A673 (cell line): Measurements from ENCODE around the gene ADI1. TPM values are rescaled to one million over a fixed set of nuclear protein-coding genes. Genes with fewer than 3 reads are reported as not detected.

Source experiments
- BruUV-seq: library from RNA; stranded (reverse); fragments of 400-500 nt; replicated peaks from 2 replicates; lab custom pipeline; 2021; lab: Mats Ljungman, UMichigan
- CTCF ChIA-PET: fragments of 300-600 bp; sonication (Branson Sonifier 250); formaldehyde crosslinking; loops from one replicate; lab custom pipeline; 2022; ENCODE audit warnings: antibody characterized with exemption; lab: Charles Lee
- POLR2A ChIA-PET: fragments of 300-600 bp; sonication (Branson Sonifier 250); formaldehyde crosslinking; loops from one replicate; lab custom pipeline; 2022; ENCODE audit warnings: antibody characterized with exemption; ENCODE audit not compliant: low non-redundant PET; lab: Charles Lee
- DNase-seq: peaks from one replicate; pipeline ENCODE4 v3.0.0-alpha.2; 2015; ENCODE audit warnings: low spot score
- H3K27ac ChIP-seq: fragments of 200-600 bp; sonication (generic); 2 replicates; pipeline ENCODE4 v1.5.1; 2016; ENCODE audit warnings: mixed run types, low read depth, mild to moderate bottlenecking, mixed read lengths, antibody characterized with exemption, low read length; ENCODE audit not compliant: poor library complexity, severe bottlenecking
- H3K27me3 ChIP-seq: fragments of 200-600 bp; sonication (generic); replicated peaks from 2 replicates; pipeline ENCODE4 v1.6.1; 2017; ENCODE audit warnings: mixed run types, low read depth, mild to moderate bottlenecking, mixed read lengths, antibody characterized with exemption, low read length; ENCODE audit not compliant: insufficient read depth, poor library complexity
- H3K36me3 ChIP-seq: fragments of 200-600 bp; sonication (generic); 2 replicates; pipeline ENCODE4 v1.6.1; 2016; ENCODE audit warnings: mixed run types, mild to moderate bottlenecking, mixed read lengths, antibody characterized with exemption, low read length; ENCODE audit not compliant: insufficient read depth, poor library complexity, severe bottlenecking
- H3K4me1 ChIP-seq: fragments of 200-600 bp; sonication (generic); 2 replicates; pipeline ENCODE4 v1.6.1; 2017; ENCODE audit warnings: mixed run types, mild to moderate bottlenecking, mixed read lengths, antibody characterized with exemption, low read length; ENCODE audit not compliant: insufficient read depth, poor library complexity, severe bottlenecking
- H3K4me3 ChIP-seq: fragments of 200-600 bp; sonication (generic); 2 replicates; pipeline ENCODE4 v1.5.1; 2016; ENCODE audit warnings: low read depth, mixed run types, mild to moderate bottlenecking, mixed read lengths, low read length; ENCODE audit not compliant: poor library complexity, severe bottlenecking
- H3K9me3 ChIP-seq: fragments of 200-600 bp; sonication (generic); 2 replicates; pipeline ENCODE4 v1.6.1; 2016; ENCODE audit warnings: mixed run types, low read depth, mild to moderate bottlenecking, mixed read lengths, antibody characterized with exemption, low read length; ENCODE audit not compliant: poor library complexity, severe bottlenecking
- EZH2 ChIP-seq: fragments of 200-600 bp; sonication (generic); IDR thresholded peaks from 2 replicates; pipeline ENCODE4 v1.6.1; 2017; ENCODE audit warnings: borderline replicate concordance, low read depth, mild to moderate bottlenecking, mixed read lengths, antibody characterized with exemption, low read length; ENCODE audit not compliant: poor library complexity, severe bottlenecking
- intact Hi-C: fragments of 100-400 bp; cut with micrococcal nuclease; formaldehyde crosslinking; loops from one replicate; pipeline ENCODE4 v1.10.0; 2022; ENCODE audit not compliant: unreplicated experiment
- total RNA-seq: library from RNA; stranded (reverse); gene quantifications from 2 replicates; pipeline ENCODE4 v1.2.3, GENCODE V29; 2021
- TF ChIP-seq, protein P1 (sequence below): fragments of 300-800, 200-600 bp; sonication (generic); conservative IDR thresholded peaks from 2 replicates; pipeline ENCODE4 v1.5.1; 2017; ENCODE audit warnings: low read depth, mild to moderate bottlenecking, antibody characterized with exemption, low read length, moderate library complexity, mixed read lengths

Gene ADI1
- total RNA-seq, 1 experiment from 2014 or later = 68.3 TPM

DNA sequence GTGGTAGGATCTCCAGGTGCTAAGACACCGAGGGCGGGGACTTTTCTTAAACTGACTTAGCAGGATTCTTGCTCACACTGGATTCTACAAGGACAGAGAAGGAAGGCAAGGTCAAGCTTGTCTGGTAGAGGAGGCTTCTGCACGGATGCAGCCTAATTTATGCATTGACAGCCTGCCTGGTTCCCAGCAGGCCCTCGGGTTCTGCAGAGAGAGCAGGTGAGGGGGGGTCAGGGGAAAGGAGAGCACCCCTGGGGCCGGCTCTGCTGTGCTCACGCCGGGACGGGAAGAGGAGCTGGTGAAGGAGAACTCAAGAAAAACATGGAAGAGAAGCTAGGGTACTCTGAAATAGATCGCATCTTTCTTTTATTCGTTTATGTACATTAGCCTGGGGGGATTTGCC lies 46.4 kb downstream of the ADI1 start:
- intact Hi-C loops = no loop called here
- BruUV-seq = no TSS peak
- Histone ChIP-seq H3K27me3 (no peaks in the 10 kb centered on the region), H3K4me1 (peaks cover 7% of the 10 kb centered on the region), H3K9me3 (no peaks in the 10 kb centered on the region), H3K4me3 (no peak overlapping the region), H3K36me3 (peaks cover 3% of the 10 kb centered on the region), H3K27ac (no peak overlapping the region)
- CTCF ChIA-PET = no interaction called here
- no peak for DNase-seq
- POLR2A ChIA-PET = no interaction called here
- TF ChIP-seq, protein P1, sequence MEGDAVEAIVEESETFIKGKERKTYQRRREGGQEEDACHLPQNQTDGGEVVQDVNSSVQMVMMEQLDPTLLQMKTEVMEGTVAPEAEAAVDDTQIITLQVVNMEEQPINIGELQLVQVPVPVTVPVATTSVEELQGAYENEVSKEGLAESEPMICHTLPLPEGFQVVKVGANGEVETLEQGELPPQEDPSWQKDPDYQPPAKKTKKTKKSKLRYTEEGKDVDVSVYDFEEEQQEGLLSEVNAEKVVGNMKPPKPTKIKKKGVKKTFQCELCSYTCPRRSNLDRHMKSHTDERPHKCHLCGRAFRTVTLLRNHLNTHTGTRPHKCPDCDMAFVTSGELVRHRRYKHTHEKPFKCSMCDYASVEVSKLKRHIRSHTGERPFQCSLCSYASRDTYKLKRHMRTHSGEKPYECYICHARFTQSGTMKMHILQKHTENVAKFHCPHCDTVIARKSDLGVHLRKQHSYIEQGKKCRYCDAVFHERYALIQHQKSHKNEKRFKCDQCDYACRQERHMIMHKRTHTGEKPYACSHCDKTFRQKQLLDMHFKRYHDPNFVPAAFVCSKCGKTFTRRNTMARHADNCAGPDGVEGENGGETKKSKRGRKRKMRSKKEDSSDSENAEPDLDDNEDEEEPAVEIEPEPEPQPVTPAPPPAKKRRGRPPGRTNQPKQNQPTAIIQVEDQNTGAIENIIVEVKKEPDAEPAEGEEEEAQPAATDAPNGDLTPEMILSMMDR = no peak
- no peak for TF ChIP-seq EZH2

DNA sequence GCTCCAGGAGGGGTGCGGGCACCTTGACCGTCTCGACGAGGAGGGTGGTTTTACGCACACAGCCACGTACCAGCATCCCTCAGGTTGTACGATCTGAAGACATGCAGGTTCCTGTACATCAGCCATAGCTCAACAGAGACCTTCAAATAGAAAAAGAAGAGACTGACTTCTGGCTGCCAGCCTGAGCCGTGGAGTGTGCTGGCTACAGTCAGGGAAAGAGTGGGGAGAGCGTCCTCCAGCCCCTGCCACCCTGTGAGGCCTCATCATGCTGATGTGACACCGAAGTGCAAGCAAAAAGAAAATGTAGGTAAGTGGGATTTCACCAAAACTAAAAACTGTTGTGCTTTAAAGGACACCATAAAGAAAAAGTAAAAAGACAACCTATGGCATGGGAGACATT lies 47.0 kb downstream of the ADI1 start:
- intact Hi-C loops = no loop called here
- no peak for DNase-seq
- no TSS peak for BruUV-seq
- no peak overlapping the region for H3K27ac ChIP-seq
- peaks cover 7% of the 10 kb centered on the region for H3K4me1 ChIP-seq
- H3K4me3 ChIP-seq = no peak overlapping the region
- TF ChIP-seq, protein P1 = no peak
- TF ChIP-seq EZH2 = no peak
- ChIA-PET CTCF (no interaction called here), POLR2A (no interaction called here)
- H3K9me3 ChIP-seq = no peaks in the 10 kb centered on the region
- H3K27me3 ChIP-seq = no peaks in the 10 kb centered on the region
- peaks cover 3% of the 10 kb centered on the region for H3K36me3 ChIP-seq

GRCh38 chr2:3470856-3471737 lies 48.2 kb downstream of the ADI1 start:
- ChIA-PET POLR2A (no interaction called here), CTCF (no interaction called here)
- Histone ChIP-seq H3K4me1 (peaks cover 7% of the 10 kb centered on the region), H3K9me3 (no peaks in the 10 kb centered on the region), H3K27ac (no peak overlapping the region), H3K36me3 (peaks cover 3% of the 10 kb centered on the region), H3K27me3 (no peaks in the 10 kb centered on the region), H3K4me3 (no peak overlapping the region)
- DNase-seq = no peak
- intact Hi-C loops = no loop called here
- no TSS peak for BruUV-seq
- no peak for TF ChIP-seq EZH2
- TF ChIP-seq, protein P1 = no peak
